Measurements from ENCODE around the gene PNPLA6.

DNA sequence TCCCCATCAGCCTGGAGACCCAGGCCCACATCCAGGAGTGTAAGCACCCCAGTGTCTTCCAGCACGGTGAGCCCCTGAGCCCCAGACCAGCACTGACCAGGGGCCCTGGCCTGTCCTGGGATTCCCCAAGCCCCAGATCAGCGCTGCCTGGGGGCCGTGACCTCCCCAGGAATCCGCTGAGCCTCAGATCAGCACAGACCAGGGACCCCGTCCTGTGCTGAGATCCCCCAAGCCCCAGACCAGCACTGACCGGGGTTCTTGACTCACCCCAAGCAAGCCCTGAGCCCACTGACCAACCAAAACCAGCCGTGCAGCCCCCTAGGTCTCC is 7.4 kb upstream of the PNPLA6 start:
- TF ChIP-seq, protein P1, sequence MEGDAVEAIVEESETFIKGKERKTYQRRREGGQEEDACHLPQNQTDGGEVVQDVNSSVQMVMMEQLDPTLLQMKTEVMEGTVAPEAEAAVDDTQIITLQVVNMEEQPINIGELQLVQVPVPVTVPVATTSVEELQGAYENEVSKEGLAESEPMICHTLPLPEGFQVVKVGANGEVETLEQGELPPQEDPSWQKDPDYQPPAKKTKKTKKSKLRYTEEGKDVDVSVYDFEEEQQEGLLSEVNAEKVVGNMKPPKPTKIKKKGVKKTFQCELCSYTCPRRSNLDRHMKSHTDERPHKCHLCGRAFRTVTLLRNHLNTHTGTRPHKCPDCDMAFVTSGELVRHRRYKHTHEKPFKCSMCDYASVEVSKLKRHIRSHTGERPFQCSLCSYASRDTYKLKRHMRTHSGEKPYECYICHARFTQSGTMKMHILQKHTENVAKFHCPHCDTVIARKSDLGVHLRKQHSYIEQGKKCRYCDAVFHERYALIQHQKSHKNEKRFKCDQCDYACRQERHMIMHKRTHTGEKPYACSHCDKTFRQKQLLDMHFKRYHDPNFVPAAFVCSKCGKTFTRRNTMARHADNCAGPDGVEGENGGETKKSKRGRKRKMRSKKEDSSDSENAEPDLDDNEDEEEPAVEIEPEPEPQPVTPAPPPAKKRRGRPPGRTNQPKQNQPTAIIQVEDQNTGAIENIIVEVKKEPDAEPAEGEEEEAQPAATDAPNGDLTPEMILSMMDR (conservative IDR thresholded peaks at IDR 0.05; ENCODE audit: low read depth, low read length): no peak
- no peak for TF ChIP-seq EZH2phosphoT487 (IDR thresholded peaks at IDR 0.05; ENCODE audit: borderline replicate concordance, low read length)
